GM19397 (cell line): ENCODE measurements around the gene EML4.

Experiments used
- ATAC-seq: cut with Tn5 transposase; IDR thresholded peaks from one replicate; pipeline ENCODE4 v1.9.1; 2021; ENCODE audit warnings: mild to moderate bottlenecking, moderate library complexity; ENCODE audit not compliant: unreplicated experiment

Gene EML4

DNA sequence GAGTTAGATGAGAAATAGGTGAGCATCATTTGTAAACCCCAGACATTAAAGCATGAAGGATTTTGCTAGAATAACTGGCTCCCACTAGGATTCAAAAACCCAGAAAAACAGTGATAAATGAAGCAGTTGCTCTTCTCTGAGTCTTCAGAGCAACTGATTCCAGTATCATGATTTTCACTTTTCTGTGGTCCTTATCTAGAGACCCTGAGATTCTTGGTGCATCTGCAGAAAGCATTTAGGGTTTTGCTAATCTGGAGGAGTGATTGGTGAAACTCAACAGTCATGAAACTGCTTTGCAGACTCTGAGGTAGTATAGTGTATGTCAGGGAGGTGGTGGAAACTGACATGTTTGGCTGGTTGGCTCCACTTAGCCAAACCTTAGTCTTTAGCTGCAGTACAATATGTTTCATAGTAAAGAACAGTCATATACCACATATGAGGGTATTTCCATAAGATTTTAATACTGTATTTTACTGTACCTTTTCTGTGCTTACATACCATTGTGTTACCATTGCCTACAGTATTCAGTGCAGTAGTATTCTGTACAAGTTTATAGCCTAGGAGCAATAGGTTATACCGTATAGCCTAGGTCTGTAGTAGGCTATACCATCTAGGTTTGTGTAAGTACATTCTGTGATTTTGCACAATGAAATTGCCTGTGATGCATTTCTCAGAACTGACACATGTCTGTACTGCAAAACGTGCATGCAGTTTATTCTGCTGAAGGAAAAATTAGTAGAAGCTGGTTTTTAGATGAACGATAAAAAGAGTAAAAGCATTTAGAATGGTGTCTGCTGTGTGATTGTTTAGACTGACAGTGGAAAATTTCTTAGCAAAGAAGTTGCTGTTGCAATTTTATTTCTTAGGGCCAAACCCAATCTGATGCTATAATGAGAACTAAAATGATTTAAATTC is 23.8 kb downstream of the EML4 start:
- ATAC-seq: no peak

DNA sequence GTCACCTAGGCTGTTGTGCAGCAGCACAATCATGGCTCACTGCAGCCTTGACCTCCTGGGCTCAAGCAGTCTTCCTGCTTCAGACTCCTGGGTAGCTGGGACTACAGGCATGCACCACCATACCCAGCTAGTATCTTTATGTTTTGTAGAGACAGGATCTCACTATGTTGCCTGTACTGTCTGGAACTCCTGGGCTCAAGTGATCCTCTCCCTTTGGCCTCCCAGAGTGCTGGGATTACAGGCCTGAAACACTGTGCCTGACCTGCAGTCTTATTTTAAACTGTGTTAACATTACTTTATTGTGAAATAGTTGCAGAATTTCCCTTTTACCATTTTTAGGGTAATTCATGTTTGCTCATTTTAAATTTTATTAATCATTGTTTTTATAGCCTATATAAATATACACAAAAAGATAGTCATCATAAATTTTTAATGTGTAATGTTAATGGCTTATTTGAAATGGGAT is 24.6 kb downstream of the EML4 start:
- no peak for ATAC-seq

DNA sequence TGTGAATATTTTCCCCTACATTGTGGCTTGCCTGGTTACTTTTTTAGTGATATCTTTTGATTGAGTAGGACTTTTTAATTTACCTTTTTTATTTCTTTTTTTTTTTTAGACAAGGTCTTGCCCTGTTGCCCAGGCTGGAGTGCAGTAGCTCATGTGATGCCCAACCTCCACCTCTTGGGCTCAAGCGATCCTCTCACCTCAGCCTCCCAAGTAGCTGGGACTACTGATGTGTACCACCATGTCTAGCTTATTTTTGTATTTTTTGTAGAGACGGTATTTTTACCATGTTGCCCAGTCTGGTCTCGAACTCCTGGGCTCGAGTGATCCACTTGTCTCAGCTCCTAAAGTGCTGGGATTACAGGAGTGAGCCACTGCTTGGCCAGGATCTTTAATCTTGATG is 25.3 kb downstream of the EML4 start:
- ATAC-seq: no peak

DNA sequence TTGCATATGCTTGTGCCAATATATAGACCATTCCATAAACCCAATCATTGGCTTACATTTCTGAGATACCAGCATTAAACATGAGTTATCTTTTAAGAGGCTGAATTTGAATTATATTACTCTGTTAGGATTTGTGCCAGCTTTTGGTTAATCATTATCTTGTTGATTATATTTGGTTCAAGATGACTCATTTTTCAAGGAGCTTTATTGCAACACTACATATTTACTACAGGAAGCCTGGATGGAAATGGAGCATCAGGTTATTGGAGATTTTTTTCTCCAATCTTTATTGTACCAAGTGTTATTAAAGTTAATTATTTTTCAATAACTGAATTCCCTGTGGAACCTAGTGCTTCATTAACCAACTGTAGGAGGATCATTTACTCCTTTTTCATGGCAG is 26.4 kb downstream of the EML4 start:
- no peak for ATAC-seq

DNA sequence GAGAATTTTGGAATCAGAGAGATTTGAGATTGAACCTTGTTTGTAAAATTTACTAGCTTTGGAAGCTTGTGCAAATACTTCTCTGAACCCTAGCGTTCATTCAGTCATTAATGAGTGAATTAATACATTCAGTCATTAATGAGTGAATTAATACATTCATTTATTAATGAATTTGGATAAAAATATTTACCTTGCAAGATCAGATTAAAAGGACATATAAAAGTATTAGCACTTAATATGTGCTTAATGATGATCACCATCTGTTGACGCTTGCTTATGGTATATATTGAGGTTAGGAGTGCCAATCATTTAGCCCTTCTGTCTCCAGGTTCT is 26.9 kb downstream of the EML4 start:
- ATAC-seq: no peak

DNA sequence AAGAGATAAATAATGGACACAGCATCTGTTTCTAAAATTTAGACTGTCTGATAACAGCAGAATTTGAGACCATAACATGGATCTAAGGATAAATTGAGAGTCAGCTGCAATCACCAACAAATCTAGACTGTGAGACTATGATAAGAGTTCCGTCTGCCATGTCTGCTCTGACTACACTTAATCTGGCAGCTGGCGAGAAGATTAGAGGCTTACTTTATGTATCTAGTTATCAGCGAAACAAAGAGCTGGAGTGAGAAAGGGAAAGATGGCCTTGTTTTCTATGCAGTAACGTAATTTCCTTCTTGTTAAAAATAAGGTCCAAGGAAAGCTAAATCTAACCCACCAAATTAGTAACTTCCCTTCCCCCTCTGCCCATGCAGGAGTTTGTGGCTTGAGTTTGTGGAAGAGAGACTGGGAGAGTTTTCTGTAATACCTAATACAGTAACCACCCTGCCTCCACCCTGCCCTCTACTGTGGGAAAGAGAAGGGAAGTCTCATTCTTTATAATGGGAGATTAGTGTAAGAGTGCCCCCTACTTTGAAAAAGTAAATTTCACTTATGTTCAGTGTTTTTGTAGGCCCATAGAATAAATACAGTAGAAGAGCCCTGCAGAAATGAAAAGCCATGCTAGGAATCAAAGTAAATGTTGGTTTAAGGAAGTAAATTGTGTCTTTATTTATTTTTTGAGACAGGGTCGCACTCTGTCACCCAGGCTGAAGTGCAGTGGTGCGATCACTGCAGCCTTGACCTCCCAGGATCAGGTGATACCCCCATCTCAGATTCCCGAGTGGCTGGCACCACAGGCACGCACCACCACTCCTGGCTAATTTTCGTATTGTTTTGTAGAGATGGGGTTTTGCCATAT is 27.5 kb downstream of the EML4 start:
- no peak for ATAC-seq

DNA sequence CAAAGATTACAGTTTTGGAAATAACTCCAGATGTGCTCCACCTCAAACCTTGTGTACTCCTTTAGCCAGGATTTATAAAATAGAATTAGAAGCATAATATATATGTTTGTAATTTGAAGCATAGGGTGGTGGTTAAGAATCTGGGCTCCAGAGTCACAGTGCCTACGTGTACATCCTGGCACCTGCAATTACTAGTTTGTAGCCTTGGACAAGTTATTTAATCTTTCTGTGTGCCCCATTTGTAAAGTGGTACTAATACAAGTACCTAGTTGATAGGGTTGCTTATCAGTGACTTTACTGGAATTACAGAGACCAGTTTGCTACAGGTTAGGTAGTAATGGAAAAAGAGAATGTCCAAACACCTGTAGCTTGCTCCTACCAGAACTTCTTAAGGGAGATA is 28.6 kb downstream of the EML4 start:
- no peak for ATAC-seq

DNA sequence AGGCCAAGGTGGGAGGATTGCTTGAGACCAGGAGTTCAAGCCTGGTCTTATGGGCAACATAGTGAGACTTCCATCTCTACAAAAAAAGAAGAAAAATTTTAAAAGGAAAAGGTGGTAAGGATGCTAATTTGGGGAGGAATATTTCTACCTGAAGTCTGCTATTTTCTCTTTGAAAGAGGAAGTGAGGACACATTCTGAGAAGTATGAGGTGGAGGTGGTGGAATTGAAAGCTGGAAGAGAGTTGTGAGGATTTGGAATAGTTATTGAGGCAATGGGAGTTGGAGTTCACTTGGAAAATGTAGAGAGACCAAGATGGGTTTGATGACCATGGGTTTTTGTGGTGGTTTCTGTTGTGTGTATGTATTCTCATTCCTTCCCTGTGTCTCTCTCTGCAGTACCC is 29.3 kb downstream of the EML4 start:
- no peak for ATAC-seq

DNA sequence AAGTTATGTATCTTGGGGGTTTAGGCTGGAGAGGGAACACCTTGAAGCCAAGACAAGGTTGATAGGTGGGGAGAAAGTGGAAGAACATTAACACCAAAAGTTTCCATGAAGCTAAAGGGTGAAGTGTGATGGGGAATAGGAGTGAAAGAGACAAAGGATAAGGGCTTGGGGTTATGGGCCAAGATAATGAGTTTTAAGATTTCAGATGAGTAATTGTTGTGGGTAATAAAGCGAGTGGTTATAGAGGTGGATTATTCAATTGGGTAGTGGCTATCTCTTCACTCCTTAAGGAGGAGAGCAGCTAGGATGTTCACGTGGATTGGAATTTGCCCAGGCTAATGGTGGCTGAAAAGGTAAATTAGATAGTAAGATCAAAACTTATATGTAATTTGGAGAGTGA is 29.8 kb downstream of the EML4 start:
- ATAC-seq: no peak

DNA sequence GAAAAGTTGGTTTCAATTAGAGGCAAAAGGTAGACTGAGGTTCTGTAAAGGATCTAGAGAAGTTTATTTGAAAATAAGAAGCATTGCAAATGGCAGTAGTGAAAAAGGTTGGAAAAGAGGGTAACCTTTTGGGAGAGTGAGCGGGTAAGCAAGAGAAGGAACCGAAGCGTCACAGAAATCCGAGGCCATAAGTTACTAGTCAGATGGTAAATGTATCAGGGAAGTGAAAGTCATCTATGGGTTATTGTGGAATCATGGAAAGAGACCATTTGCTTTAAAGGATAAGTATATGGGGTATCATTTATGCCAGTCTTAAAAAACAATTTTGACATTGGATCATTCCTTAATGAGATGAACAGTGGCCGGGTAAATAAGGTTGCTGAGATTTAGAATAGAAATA is 30.5 kb downstream of the EML4 start:
- ATAC-seq: no peak

DNA sequence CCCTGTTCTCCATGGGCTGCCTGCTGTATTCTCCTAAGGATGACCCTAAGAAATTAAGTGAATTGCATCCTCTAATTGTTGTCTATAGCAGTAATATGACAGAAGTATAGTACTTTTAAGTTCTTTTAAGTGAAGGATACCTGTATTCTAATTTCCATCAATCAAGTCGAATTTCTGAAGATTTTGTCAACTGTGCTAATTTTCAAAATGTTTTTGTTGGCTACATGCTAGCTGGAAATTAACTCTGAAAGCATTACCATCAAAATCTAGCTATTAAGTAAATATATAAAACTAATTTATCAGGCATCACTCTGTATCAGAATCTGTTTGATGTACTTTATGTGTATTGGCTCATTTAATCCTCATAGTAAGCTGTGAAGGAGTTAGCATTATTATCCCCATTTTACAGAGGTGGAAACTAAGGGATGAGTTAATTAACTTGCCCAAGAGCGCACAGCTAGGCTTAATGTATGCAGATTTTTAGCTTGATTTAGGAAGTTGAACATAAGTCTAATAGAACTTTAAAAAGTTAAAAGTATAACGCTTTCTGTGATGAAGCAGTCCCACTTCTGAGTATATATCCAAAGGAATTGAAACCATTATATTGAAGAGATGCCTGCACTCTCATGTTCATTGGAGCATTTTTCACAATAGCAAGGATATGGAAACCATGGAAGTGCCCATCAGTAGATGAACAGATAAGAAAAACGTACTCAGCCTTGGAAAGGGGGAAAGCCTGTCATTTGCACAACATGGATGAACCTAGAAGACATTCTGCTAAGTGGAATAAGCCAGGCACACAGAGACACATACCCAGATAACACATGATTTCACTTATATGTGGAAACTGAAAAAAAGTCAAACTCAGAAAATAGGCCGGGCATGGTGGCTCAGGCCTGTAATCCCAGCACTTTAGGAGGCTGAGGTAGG is 32.0 kb downstream of the EML4 start:
- ATAC-seq: no peak

DNA sequence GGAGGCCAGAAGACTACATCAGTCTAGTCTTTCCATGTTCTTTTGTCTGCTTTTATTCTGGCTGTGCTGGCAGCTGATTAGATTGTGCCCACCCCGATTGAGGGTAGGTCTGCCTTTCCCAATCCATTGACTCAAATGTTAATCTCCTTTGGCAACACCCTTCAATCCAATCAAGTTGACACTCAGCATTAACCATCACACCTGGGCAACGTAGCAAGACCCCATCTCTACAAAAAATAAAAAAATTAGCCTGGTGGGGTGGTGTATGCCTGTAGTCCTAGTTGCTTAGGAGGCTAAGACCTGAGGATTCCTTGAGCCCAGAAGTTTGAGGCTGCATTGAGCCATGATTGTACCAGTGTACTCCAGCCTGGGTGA is 33.5 kb downstream of the EML4 start:
- ATAC-seq: no peak

DNA sequence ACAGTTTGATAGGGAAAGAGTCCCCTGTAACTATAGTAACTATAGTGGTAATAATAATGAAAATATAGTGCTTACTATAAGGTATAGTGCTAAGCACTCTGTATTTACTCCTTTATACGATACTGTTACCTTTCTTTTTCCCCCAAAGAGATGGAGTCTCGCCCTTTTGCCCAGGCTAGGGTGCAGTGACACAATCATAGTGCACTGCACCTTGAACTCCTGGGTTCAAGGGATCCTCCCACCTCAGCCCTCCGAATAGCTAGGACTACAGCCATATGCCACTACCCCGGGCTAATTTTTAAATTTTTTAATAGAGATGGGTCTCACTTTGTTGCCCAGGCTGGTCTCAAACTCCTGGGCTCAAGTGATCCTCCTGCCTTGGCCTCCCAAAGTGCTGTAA is 34.6 kb downstream of the EML4 start:
- no peak for ATAC-seq

DNA sequence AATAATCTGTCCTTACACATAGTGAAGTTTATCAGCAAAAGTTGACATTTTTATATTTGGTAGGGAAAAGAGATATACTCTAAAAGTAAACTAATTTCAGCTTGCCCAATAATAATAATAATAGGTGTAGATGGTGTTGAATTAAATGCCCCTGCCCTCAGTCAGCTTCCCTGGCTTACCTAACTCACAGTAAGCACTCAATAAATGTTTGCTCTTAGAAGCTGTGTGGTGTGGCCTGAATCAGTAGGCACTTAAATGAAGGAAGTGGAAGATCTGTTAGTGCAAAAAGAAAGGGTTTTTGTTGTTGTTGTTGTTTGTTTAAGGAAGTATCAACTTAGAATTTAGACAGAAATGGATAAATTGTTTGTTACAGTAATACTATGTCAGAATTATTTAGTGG is 36.2 kb downstream of the EML4 start:
- ATAC-seq: no peak

DNA sequence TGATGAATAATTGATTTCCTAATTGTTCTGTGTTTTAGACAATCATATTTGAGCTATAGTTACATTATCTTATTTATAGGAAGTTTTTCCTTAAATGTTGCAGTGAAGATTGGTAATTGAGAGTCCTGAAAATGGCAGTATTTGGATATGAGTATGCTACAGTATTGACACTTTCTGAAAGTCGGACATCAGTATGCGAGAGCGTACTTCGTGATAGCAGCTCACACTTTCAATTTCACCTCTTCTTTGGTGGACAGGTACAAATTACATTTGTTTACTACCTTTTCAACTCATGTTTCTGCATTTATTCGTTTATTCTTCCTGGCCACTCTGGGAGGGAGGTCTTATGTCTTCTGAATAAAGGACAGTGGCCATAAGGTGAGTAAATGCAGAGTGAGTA is 38.7 kb downstream of the EML4 start:
- no peak for ATAC-seq

DNA sequence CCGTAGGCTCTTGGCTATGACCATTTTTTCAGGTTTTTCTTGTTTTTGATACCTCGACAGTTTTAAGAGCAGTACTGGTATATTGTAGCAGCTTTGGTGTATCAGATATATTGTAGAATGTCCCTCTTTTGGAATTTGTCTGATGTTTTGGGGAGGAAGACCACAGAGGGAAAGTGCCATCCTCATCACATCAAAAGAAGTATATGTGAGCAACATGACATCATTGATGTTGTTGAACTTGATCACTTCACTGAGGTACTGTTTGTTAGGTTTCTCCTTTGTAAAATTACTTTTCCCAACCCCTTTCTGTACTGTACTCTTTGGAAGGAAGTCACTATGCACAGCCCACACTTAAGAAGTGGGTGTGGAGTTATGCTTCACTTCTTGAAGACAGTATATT is 41.0 kb downstream of the EML4 start:
- ATAC-seq: no peak

DNA sequence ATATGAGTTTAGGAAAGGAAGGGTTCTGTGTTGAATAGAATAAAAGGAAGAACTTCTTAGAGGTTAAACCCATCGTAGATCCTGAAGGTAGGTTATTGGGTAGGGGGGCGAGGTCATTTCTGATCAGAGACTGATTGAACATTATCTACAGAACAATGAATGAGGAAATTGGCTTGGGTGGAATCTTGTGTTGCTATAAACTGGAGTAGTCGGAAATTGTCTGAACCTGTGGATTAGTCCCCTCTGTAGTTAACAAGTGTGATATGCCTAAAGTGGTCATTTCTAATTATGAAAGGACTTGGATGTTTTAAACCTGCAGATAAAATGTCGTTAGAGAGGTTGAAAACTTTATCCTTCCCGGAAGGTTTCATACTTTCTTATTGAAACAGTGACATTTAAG is 42.1 kb downstream of the EML4 start:
- ATAC-seq: no peak

DNA sequence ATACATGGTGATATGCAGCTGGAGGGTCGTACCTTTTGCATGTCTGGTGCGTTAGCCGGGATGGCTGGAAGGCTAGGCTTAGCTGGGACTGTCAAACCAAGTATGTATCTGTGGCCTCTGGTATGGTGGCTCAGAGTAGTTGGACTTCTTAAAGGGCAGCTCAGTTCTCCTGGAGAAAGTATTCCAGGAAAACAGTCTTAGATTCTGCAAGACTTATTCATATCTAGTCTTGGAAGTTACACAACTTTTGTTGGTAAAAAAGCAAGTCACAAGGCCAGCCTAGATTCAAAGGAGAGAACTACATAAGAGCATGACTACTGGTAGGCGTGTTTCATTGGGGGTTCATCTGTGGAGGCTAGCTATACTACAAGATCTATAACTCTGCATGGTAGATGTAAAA is 45.5 kb downstream of the EML4 start:
- ATAC-seq: no peak

DNA sequence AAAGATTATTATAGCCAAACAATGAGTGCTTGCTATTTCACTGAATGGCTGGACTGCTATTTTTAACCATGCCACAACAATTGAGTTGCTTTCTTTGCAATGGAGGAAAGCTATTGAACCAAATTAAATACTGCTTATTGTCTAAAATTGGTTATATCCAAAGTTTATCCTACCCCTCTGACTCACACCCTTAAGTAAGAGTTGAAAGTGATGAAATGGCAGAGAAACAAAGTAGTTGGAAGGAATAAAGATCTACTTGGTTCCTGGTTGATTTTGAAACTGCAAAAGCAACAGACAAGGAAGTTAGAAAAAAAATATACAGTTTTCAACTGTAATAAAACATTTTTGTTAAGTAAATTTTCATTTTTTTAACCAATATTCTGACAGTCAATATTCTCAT is 47.5 kb downstream of the EML4 start:
- no peak for ATAC-seq

DNA sequence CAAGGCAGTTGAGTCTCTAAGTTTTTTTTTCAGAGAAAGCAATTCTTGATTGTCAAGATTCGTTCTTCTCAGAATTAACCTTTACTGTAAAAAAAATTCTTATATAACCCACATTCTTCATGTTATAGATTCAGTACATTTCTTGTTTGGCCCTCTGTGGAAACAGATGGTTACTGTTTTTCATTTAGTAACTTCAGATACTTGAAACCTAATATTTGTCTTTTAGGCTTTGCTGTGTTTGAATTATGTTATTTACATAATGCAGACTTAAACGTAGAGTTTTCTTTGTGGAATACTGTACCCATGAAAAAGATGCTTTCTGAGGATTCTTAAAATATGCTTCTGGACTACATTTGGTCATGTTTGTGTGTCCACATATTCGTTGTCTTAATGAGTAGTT is 48.2 kb downstream of the EML4 start:
- ATAC-seq: no peak

DNA sequence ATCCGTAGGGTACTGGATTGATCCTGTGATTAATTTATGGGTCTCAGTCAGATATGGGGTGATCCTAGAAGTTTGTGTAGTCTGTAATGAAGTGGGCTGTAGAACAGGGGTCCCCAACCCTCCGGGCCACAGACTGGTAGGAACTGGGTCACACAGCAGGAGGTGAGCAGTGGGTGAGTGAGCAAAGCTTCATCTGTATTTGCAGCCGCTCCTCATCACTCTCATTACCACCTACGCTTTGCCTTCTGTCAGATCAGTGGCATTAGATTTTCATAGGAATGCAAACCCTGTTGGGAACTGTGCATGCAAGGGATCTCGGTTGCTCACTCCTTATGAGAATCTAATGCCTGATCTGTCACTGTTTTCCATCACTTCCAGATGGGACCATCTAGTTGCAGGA is 48.8 kb downstream of the EML4 start:
- ATAC-seq: no peak
